Mucosa of gallbladder (tissue), 1 donor: Measurements from ENCODE around the gene DEF6. TPM values are rescaled to one million over a fixed set of nuclear protein-coding genes. Genes with fewer than 3 reads are reported as not detected.
A peak's percentile ranks its signal among the peaks of the same experiment; 100 is the strongest.

Source experiments
- DNase-seq: peaks from one replicate; pipeline ENCODE4 v3.0.0-alpha.2; 2020; ENCODE audit warnings: low spot score
- total RNA-seq: library from RNA; stranded (reverse); gene quantifications from one replicate; pipeline ENCODE4 v1.2.1, GENCODE V29; 2021
- donor health status: DM: no; HTN: no; CAD: no.

The DEF6 gene
- total RNA-seq, 1 donor from 2014 or later = 19.5 TPM

GRCh38 chr6:35343835-35344550 is 46.4 kb downstream of the DEF6 start:
- DNase-seq = no peak

GRCh38 chr6:35351422-35351821 is 53.8 kb downstream of the DEF6 start:
- no peak for DNase-seq

GRCh38 chr6:35352735-35353134 is 55.1 kb downstream of the DEF6 start:
- no peak for DNase-seq

GRCh38 chr6:35354361-35355135 is 56.9 kb downstream of the DEF6 start:
- DNase-seq = no peak

- no peak for DNase-seq
These were observed 58.8 kb downstream of the DEF6 start for GRCh38 chr6:35356391-35356790.

- DNase-seq = no peak
These were observed 60.1 kb downstream of the DEF6 start for GRCh38 chr6:35357677-35358076.

GRCh38 chr6:35358086-35358485 is 60.5 kb downstream of the DEF6 start:
- DNase-seq = no peak

GRCh38 chr6:35359346-35359743 is 61.7 kb downstream of the DEF6 start:
- DNase-seq = no peak

GRCh38 chr6:35359744-35360348 is 62.2 kb downstream of the DEF6 start:
- peak; percentile 49 for DNase-seq

- no peak for DNase-seq
These were observed 62.9 kb downstream of the DEF6 start for GRCh38 chr6:35360349-35361138.

- DNase-seq = no peak
These were observed 64.6 kb downstream of the DEF6 start for GRCh38 chr6:35362200-35362599.

- DNase-seq = no peak
These were observed 65.7 kb downstream of the DEF6 start for GRCh38 chr6:35363293-35363750.

GRCh38 chr6:35365594-35366203 is 68.1 kb downstream of the DEF6 start:
- no peak for DNase-seq

GRCh38 chr6:35366204-35366596 is 68.6 kb downstream of the DEF6 start:
- DNase-seq = no peak

GRCh38 chr6:35367646-35368037 is 70.0 kb downstream of the DEF6 start:
- no peak for DNase-seq

GRCh38 chr6:35368038-35368887 is 70.6 kb downstream of the DEF6 start:
- no peak for DNase-seq

GRCh38 chr6:35370124-35370741 is 72.6 kb downstream of the DEF6 start:
- peak; percentile 54 for DNase-seq

GRCh38 chr6:35370785-35371493 is 73.3 kb downstream of the DEF6 start:
- peak; percentile 32 for DNase-seq
